ENCODE data around the gene NCR3LG1. TPM values are rescaled to one million over a fixed set of nuclear protein-coding genes. Genes with fewer than 3 reads are reported as not detected.

Gene NCR3LG1
- total RNA-seq, 1 experiment from 2014 or later, result 14.2 TPM

DNA sequence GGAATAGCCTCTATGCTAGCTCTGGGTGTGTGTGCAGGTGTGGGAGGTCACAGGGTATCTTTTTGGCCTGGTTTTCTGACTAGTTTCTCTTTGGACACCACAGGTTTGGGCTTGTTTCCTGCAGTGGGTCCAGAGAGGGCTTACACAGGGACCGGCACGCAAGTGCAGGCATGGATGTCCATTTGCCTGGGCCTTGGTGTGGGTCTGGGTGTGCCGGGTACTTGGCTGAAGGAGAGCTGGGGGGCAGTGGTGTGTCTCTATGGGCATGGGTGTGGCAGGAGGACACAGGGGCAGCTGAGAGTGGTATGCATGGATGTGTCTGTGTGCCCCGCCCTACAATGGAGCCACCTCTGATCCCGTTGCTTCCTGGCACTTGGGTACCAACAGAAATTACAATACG, 44.4 kb downstream of the NCR3LG1 start:
- intact Hi-C loops (cut with micrococcal nuclease), result no loop called here
- POLR2A ChIA-PET, result no interaction called here
- Mint-ChIP-seq H3K9me3 (ENCODE audit: unreplicated experiment) (no peaks in the 10 kb centered on the region), H3K27ac (ENCODE audit: low read depth, unreplicated experiment) (no peak overlapping the region), H3K36me3 (ENCODE audit: insufficient read depth, unreplicated experiment) (no peaks in the 10 kb centered on the region), H3K4me1 (ENCODE audit: insufficient read depth, unreplicated experiment) (no peaks in the 10 kb centered on the region), H3K4me3 (ENCODE audit: unreplicated experiment) (no peak overlapping the region), H3K27me3 (ENCODE audit: insufficient read depth, unreplicated experiment) (peaks cover 18% of the 10 kb centered on the region)
- TF ChIP-seq, protein P1, sequence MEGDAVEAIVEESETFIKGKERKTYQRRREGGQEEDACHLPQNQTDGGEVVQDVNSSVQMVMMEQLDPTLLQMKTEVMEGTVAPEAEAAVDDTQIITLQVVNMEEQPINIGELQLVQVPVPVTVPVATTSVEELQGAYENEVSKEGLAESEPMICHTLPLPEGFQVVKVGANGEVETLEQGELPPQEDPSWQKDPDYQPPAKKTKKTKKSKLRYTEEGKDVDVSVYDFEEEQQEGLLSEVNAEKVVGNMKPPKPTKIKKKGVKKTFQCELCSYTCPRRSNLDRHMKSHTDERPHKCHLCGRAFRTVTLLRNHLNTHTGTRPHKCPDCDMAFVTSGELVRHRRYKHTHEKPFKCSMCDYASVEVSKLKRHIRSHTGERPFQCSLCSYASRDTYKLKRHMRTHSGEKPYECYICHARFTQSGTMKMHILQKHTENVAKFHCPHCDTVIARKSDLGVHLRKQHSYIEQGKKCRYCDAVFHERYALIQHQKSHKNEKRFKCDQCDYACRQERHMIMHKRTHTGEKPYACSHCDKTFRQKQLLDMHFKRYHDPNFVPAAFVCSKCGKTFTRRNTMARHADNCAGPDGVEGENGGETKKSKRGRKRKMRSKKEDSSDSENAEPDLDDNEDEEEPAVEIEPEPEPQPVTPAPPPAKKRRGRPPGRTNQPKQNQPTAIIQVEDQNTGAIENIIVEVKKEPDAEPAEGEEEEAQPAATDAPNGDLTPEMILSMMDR (IDR thresholded peaks at IDR 0.05; ENCODE audit: unreplicated experiment), result no peak
- CTCF ChIA-PET, result interaction anchor here (2.1 kb wide), 1 partner anchor 12 kb away, joined by 7 read pairs; no protein-coding TSS in a partner anchor
- no peak for DNase-seq (ENCODE audit: unreplicated experiment)
- BruUV-seq (replicated peaks), result no TSS peak

DNA sequence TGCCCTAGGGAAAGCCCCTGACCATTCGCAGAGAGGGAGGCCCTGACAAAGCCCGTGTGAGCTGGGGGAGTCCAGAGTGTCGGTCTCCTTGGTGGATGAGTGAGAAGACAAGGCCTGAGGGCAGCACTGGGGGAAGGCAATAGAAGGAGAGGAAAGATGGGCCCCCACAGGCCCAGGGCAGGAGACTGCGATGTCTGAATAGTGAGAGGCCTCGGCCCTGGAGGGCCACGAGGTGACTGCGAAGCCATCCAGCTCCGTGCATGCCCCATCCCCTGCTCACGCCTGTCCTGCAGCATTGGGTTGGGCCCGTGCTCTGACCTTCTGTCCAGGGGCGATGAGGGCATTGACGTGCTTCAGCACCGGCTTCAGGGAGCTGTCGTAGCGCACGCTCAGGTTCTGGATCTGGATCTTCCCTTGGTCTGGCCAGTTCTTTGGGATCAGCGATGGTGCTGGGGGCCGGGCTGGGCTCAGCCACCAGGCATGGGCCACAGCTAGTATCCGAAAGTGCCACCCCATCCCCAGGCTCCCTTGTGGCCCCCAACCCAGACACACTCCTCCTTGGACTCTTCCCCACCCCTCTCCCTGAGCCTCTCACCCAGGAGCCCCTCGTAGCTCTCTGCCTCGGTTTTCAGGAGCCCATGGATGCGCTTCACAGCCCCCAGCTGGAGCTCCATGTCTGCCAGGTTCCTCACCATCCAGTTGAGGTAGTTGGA, 45.2 kb downstream of the NCR3LG1 start:
- no peaks in the 10 kb centered on the region for H3K9me3 Mint-ChIP-seq (ENCODE audit: unreplicated experiment)
- POLR2A ChIA-PET, result interaction anchor here (0.9 kb wide), 1 partner anchor 13 kb away, joined by 4 read pairs; no protein-coding TSS in a partner anchor
- no peaks in the 10 kb centered on the region for H3K4me1 Mint-ChIP-seq (ENCODE audit: insufficient read depth, unreplicated experiment)
- no peak for DNase-seq (ENCODE audit: unreplicated experiment)
- peaks cover 18% of the 10 kb centered on the region for H3K27me3 Mint-ChIP-seq (ENCODE audit: insufficient read depth, unreplicated experiment)
- H3K4me3 Mint-ChIP-seq (ENCODE audit: unreplicated experiment), result no peak overlapping the region
- no peaks in the 10 kb centered on the region for H3K36me3 Mint-ChIP-seq (ENCODE audit: insufficient read depth, unreplicated experiment)
- no peak overlapping the region for H3K27ac Mint-ChIP-seq (ENCODE audit: low read depth, unreplicated experiment)
- intact Hi-C loops (cut with micrococcal nuclease), result no loop called here
- BruUV-seq (replicated peaks), result no TSS peak
- CTCF ChIA-PET, result interaction anchor here (0.6 to 2.1 kb wide), 4 partner anchors 8 to 66 kb away, joined by 3 to 7 read pairs (median 6); partner anchors contain the start of gene KCNJ11
- TF ChIP-seq, protein P1 (IDR thresholded peaks at IDR 0.05; ENCODE audit: unreplicated experiment), result no peak

DNA sequence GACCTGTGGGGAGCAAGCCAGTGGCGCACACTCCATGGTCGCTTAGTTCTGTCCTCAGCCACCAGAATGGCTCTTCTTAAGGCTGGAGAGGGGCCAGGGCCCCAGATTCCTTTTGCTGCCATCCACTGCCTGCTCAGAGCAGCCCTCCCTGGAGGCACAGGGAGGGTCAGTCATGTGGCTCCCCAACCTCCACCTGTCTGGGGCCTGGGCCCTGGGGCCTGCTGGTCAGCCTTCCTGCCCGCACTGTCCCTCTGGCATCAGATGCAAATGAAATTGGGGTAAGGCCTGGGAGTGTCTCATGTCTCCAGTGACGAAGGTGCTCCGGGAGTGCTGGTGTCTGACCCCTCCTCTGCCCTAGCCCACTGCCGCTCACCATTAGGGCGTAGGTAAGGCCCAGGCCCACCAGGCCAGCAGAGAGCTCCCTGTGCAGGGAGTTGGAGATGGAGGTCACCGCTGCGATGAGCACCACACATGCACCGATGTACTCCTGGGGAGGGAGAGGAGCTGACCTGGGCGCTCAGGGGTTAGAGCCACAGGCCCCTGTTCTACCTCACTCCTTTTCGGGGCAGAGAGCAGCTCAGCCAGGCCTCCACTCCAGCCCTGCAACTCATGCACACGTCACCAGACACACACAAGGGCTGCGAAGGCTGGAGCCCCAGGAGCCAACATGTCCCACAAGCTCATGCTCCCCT, 45.9 kb downstream of the NCR3LG1 start:
- POLR2A ChIA-PET, result interaction anchor here (0.9 kb wide), 1 partner anchor 13 kb away, joined by 4 read pairs; no protein-coding TSS in a partner anchor
- DNase-seq (ENCODE audit: unreplicated experiment), result no peak
- Mint-ChIP-seq H3K4me1 (ENCODE audit: insufficient read depth, unreplicated experiment) (no peaks in the 10 kb centered on the region), H3K36me3 (ENCODE audit: insufficient read depth, unreplicated experiment) (no peaks in the 10 kb centered on the region), H3K9me3 (ENCODE audit: unreplicated experiment) (no peaks in the 10 kb centered on the region), H3K27me3 (ENCODE audit: insufficient read depth, unreplicated experiment) (peaks cover 18% of the 10 kb centered on the region), H3K4me3 (ENCODE audit: unreplicated experiment) (no peak overlapping the region), H3K27ac (ENCODE audit: low read depth, unreplicated experiment) (no peak overlapping the region)
- TF ChIP-seq, protein P1 (IDR thresholded peaks at IDR 0.05; ENCODE audit: unreplicated experiment), result no peak
- BruUV-seq (replicated peaks), result no TSS peak
- intact Hi-C loops (cut with micrococcal nuclease), result no loop called here
- CTCF ChIA-PET, result interaction anchor here (0.6 to 2.1 kb wide), 4 partner anchors 9 to 67 kb away, joined by 3 to 7 read pairs (median 6); partner anchors contain the start of gene KCNJ11

DNA sequence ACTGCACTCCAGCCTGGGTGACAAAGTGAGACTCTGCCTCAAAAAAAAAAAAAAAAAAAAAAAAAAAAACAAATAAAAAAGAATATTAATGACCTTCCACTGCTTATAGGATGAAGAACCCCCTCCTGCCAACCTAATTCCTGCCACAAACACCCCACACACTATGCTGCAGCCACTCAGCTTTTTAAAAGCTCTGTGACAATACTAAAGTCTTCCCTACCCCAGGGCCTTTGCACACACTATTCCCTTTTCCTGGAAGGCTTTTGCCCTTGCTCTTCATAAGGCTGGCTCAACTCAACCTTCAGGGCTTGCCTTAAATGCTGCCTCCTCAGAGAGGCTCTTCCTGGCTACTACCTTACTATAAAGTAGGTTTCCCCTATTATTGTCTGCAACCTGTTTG, 47.6 kb downstream of the NCR3LG1 start:
- Mint-ChIP-seq H3K4me1 (ENCODE audit: insufficient read depth, unreplicated experiment) (no peaks in the 10 kb centered on the region), H3K9me3 (ENCODE audit: unreplicated experiment) (no peaks in the 10 kb centered on the region), H3K27ac (ENCODE audit: low read depth, unreplicated experiment) (no peak overlapping the region), H3K4me3 (ENCODE audit: unreplicated experiment) (no peak overlapping the region), H3K36me3 (ENCODE audit: insufficient read depth, unreplicated experiment) (no peaks in the 10 kb centered on the region), H3K27me3 (ENCODE audit: insufficient read depth, unreplicated experiment) (peaks cover 18% of the 10 kb centered on the region)
- intact Hi-C loops (cut with micrococcal nuclease), result no loop called here
- CTCF ChIA-PET, result interaction anchor here (0.6 to 1.4 kb wide), 5 partner anchors 15 to 106 kb away, joined by 3 to 6 read pairs (median 4); no protein-coding TSS in a partner anchor
- DNase-seq (ENCODE audit: unreplicated experiment), result no peak
- POLR2A ChIA-PET, result interaction anchor here (0.6 kb wide), 1 partner anchor 911 kb away, joined by 3 read pairs; no protein-coding TSS in a partner anchor
- TF ChIP-seq, protein P1 (IDR thresholded peaks at IDR 0.05; ENCODE audit: unreplicated experiment), result no peak
- BruUV-seq (replicated peaks), result no TSS peak
